ENCODE results near the gene TDRD7. TPM values are rescaled to one million over a fixed set of nuclear protein-coding genes. Genes with fewer than 3 reads are reported as not detected.

The TDRD7 gene
- polyA plus RNA-seq, 1 donor from 2014 or later: 9.7 TPM

DNA sequence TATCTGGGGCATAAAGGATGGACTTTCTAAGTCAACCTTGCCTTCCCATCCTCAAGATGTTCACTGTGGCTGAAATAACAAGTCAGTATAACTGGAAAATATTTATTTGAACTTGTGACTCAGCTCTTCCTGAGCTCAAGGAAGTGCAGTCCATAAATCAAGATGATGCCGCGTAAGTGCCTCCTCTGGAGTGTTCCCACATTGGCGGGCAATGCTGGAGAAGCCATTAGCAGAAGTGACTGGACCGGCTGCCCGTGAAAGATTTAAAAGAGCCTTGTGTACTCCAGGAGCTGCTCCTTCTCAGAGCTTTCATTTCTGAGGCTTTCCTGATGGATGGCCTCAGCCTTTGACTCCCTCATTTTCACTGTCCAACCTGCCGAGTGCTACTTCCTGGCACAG, 107.0 kb downstream of the TDRD7 start:
- Histone ChIP-seq H3F3A (ENCODE audit: insufficient read depth, low read length, poor library complexity, severe bottlenecking) (no peaks in the 10 kb centered on the region), H3K27ac (ENCODE audit: low read length) (no peak overlapping the region), H3K4me2 (ENCODE audit: low read length) (no peak overlapping the region), H4K20me1 (ENCODE audit: insufficient read depth) (no peaks in the 10 kb centered on the region), H3K9ac (ENCODE audit: low read length) (no peak overlapping the region), H3K36me3 (ENCODE audit: insufficient read depth, low read length) (no peaks in the 10 kb centered on the region), H3K79me2 (replicated peaks; ENCODE audit: insufficient read depth, low read length) (no peaks in the 10 kb centered on the region), H3K4me3 (ENCODE audit: low read length) (no peak overlapping the region), H3K9me3 (ENCODE audit: low read length) (no peaks in the 10 kb centered on the region), H2AFZ (ENCODE audit: low read depth, low read length) (no peak overlapping the region), H3K9me2 (ENCODE audit: insufficient read depth, low read length) (no peaks in the 10 kb centered on the region), H3K27me3 (ENCODE audit: insufficient read depth, low read depth, low read length) (no peaks in the 10 kb centered on the region)
- TF ChIP-seq RAD21 (conservative IDR thresholded peaks at IDR 0.05): no peak
- TF ChIP-seq, protein P1, sequence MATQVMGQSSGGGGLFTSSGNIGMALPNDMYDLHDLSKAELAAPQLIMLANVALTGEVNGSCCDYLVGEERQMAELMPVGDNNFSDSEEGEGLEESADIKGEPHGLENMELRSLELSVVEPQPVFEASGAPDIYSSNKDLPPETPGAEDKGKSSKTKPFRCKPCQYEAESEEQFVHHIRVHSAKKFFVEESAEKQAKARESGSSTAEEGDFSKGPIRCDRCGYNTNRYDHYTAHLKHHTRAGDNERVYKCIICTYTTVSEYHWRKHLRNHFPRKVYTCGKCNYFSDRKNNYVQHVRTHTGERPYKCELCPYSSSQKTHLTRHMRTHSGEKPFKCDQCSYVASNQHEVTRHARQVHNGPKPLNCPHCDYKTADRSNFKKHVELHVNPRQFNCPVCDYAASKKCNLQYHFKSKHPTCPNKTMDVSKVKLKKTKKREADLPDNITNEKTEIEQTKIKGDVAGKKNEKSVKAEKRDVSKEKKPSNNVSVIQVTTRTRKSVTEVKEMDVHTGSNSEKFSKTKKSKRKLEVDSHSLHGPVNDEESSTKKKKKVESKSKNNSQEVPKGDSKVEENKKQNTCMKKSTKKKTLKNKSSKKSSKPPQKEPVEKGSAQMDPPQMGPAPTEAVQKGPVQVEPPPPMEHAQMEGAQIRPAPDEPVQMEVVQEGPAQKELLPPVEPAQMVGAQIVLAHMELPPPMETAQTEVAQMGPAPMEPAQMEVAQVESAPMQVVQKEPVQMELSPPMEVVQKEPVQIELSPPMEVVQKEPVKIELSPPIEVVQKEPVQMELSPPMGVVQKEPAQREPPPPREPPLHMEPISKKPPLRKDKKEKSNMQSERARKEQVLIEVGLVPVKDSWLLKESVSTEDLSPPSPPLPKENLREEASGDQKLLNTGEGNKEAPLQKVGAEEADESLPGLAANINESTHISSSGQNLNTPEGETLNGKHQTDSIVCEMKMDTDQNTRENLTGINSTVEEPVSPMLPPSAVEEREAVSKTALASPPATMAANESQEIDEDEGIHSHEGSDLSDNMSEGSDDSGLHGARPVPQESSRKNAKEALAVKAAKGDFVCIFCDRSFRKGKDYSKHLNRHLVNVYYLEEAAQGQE (IDR thresholded peaks at IDR 0.05; ENCODE audit: borderline replicate concordance): no peak
- TF ChIP-seq MXI1 (conservative IDR thresholded peaks at IDR 0.05; ENCODE audit: poor library complexity, severe bottlenecking): no peak
- TF ChIP-seq POLR2AphosphoS5 (IDR thresholded peaks at IDR 0.05): no peak

- no peaks in the 10 kb centered on the region for H3K9me3 ChIP-seq (ENCODE audit: low read length)
- H3K27ac ChIP-seq (ENCODE audit: low read length): no peak overlapping the region
- H3K36me3 ChIP-seq (ENCODE audit: insufficient read depth, low read length): no peaks in the 10 kb centered on the region
- no peak overlapping the region for H3K4me3 ChIP-seq (ENCODE audit: low read length)
- H3F3A ChIP-seq (ENCODE audit: insufficient read depth, low read length, poor library complexity, severe bottlenecking): no peaks in the 10 kb centered on the region
- H3K4me2 ChIP-seq (ENCODE audit: low read length): no peak overlapping the region
- no peaks in the 10 kb centered on the region for H3K79me2 ChIP-seq (replicated peaks; ENCODE audit: insufficient read depth, low read length)
- no peaks in the 10 kb centered on the region for H4K20me1 ChIP-seq (ENCODE audit: insufficient read depth)
- H3K27me3 ChIP-seq (ENCODE audit: insufficient read depth, low read depth, low read length): no peaks in the 10 kb centered on the region
- TF ChIP-seq POLR2AphosphoS5 (IDR thresholded peaks at IDR 0.05) (no peak), TAF1 (IDR thresholded peaks at IDR 0.05; ENCODE audit: low read depth) (no peak), MXI1 (conservative IDR thresholded peaks at IDR 0.05; ENCODE audit: poor library complexity, severe bottlenecking) (no peak), EP300 (conservative IDR thresholded peaks at IDR 0.05; ENCODE audit: poor library complexity, severe bottlenecking) (no peak), EZH2 (IDR thresholded peaks at IDR 0.05; ENCODE audit: borderline replicate concordance, insufficient read depth, low read length, poor library complexity, severe bottlenecking) (no peak), SMC3 (conservative IDR thresholded peaks at IDR 0.05; ENCODE audit: poor library complexity) (no peak), RAD21 (conservative IDR thresholded peaks at IDR 0.05) (no peak)
- TF ChIP-seq, protein P1 (IDR thresholded peaks at IDR 0.05; ENCODE audit: borderline replicate concordance): no peak
- TF ChIP-seq, protein P2, sequence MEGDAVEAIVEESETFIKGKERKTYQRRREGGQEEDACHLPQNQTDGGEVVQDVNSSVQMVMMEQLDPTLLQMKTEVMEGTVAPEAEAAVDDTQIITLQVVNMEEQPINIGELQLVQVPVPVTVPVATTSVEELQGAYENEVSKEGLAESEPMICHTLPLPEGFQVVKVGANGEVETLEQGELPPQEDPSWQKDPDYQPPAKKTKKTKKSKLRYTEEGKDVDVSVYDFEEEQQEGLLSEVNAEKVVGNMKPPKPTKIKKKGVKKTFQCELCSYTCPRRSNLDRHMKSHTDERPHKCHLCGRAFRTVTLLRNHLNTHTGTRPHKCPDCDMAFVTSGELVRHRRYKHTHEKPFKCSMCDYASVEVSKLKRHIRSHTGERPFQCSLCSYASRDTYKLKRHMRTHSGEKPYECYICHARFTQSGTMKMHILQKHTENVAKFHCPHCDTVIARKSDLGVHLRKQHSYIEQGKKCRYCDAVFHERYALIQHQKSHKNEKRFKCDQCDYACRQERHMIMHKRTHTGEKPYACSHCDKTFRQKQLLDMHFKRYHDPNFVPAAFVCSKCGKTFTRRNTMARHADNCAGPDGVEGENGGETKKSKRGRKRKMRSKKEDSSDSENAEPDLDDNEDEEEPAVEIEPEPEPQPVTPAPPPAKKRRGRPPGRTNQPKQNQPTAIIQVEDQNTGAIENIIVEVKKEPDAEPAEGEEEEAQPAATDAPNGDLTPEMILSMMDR (IDR thresholded peaks at IDR 0.05; ENCODE audit: poor library complexity, severe bottlenecking): no peak
- H3K9ac ChIP-seq (ENCODE audit: low read length): no peak overlapping the region
- H2AFZ ChIP-seq (ENCODE audit: low read depth, low read length): no peak overlapping the region
- H3K9me2 ChIP-seq (ENCODE audit: insufficient read depth, low read length): no peaks in the 10 kb centered on the region
Measured at GRCh38 chr9:97519441-97519970, 107.6 kb downstream of the TDRD7 start.
